GM12878 (cell line): ENCODE results near the gene MSL3. TPM values are rescaled to one million over a fixed set of nuclear protein-coding genes. Genes with fewer than 3 reads are reported as not detected.

Experiments used
- BACH1 ChIP-seq: fragments of 450-650 bp; IDR thresholded peaks from 2 replicates; pipeline ENCODE4 v1.6.1; 2017; ENCODE audit warnings: mild to moderate bottlenecking, borderline replicate concordance
- BMI1 ChIP-seq: fragments of 450-650 bp; IDR thresholded peaks from 2 replicates; pipeline ENCODE4 v1.6.1; 2016; ENCODE audit warnings: mild to moderate bottlenecking, moderate library complexity, borderline replicate concordance
- CBX5 ChIP-seq: sonication (generic); IDR thresholded peaks from 2 replicates; pipeline ENCODE4 v1.6.1; 2016; ENCODE audit warnings: low read depth, moderate library complexity, mild to moderate bottlenecking, inconsistent platforms
- CREB1 ChIP-seq: IDR thresholded peaks from 2 replicates; pipeline ENCODE4 v1.6.1; 2012; ENCODE audit warnings: low read depth, mild to moderate bottlenecking, inconsistent platforms
- EP300 ChIP-seq, 2 experiments: fragments of 150-350 bp in 1 of 2; IDR thresholded peaks; 2 replicates each; pipeline ENCODE4 v1.6.1; 2011 to 2012; ENCODE audit warnings: low read depth in 2 of 2, low read length in 2 of 2, borderline replicate concordance in 1 of 2, improper control_type of control experiment in 1 of 2, inconsistent platforms in 1 of 2; ENCODE audit not compliant: control insufficient read depth in 1 of 2
- IRF4 ChIP-seq: IDR thresholded peaks from 2 replicates; pipeline ENCODE4 v1.6.1; 2011; ENCODE audit warnings: low read depth, low read length
- MEF2B ChIP-seq: fragments of 450-650 bp; IDR thresholded peaks from 2 replicates; pipeline ENCODE4 v1.6.1; 2018; ENCODE audit warnings: mild to moderate bottlenecking, moderate library complexity; ENCODE audit not compliant: partially characterized antibody, poor library complexity, severe bottlenecking
- NBN ChIP-seq: fragments of 450-650 bp; IDR thresholded peaks from 2 replicates; pipeline ENCODE4 v1.6.1; 2016
- NFIC ChIP-seq: IDR thresholded peaks from 2 replicates; pipeline ENCODE4 v1.6.1; 2012; ENCODE audit warnings: low read depth, mild to moderate bottlenecking, inconsistent platforms, low read length, moderate library complexity
- NR2C2 ChIP-seq: IDR thresholded peaks from 2 replicates; pipeline ENCODE4 v1.6.1; 2011; ENCODE audit warnings: borderline replicate concordance, low read depth; ENCODE audit not compliant: control insufficient read depth, insufficient read length
- PAX5 ChIP-seq: IDR thresholded peaks from 2 replicates; pipeline ENCODE4 v1.6.1; 2011; ENCODE audit warnings: low read depth, low read length, borderline replicate concordance
- STAT1 ChIP-seq: fragments of 450-650 bp; conservative IDR thresholded peaks from 2 replicates; pipeline ENCODE4 v1.6.1; 2014; ENCODE audit warnings: antibody characterized with exemption, mild to moderate bottlenecking
- YY1 ChIP-seq: IDR thresholded peaks from 2 replicates; pipeline ENCODE4 v1.6.1; 2011; ENCODE audit warnings: low read depth, mild to moderate bottlenecking, low read length
- polyA plus RNA-seq, 11 experiments: library from polyadenylated mRNA; depleted of rRNA in 4 of 11; unstranded in 6 of 11; stranded (reverse) in 5 of 11; fragments of >200 nt; fragmentation: Nextera tagmentation in 4 of 11; fragmentation: Illumina TruSeq in 1 of 11; extraction: Ambion mirVana in 4 of 11; extraction: Trizol in 1 of 11; gene quantifications; 1 replicate in 1 of 11; 2 replicates in 10 of 11; pipeline versions ENCODE4 v1.2.1 to v1.2.3, GENCODE V29; 2011 to 2016; ENCODE audit warnings: inconsistent platforms in 2 of 11, missing spikeins in 2 of 11, low read depth in 1 of 11
- total RNA-seq, 4 experiments: library from RNA; depleted of rRNA in 3 of 4; stranded (reverse); fragments of >200 nt in 3 of 4; fragmentation: Illumina TruSeq in 1 of 4; extraction: Trizol in 1 of 4; gene quantifications; 2 replicates each; pipeline versions ENCODE4 v1.2.1 to v1.2.3, GENCODE V29; 2013 to 2021
- TF ChIP-seq, protein P1 (sequence below): fragments of 450-650 bp; IDR thresholded peaks from 2 replicates; pipeline ENCODE4 v1.6.1; 2017; ENCODE audit warnings: mild to moderate bottlenecking, low read depth, inconsistent platforms; ENCODE audit not compliant: poor library complexity, severe bottlenecking
- TF ChIP-seq, protein P2 (sequence below): IDR thresholded peaks from 2 replicates; pipeline ENCODE4 v1.6.1; 2011; ENCODE audit warnings: low read depth, mild to moderate bottlenecking, low read length, moderate library complexity, borderline replicate concordance; ENCODE audit errors: extremely low read depth
- TF ChIP-seq, protein P3 (sequence below): fragments of 450-650 bp; IDR thresholded peaks from 2 replicates; pipeline ENCODE4 v1.6.1; 2018; ENCODE audit warnings: borderline replicate concordance, mild to moderate bottlenecking; ENCODE audit not compliant: partially characterized antibody
- TF ChIP-seq, protein P4 (sequence below): IDR thresholded peaks from 2 replicates; pipeline ENCODE4 v1.6.1; 2011; ENCODE audit warnings: borderline replicate concordance, low read depth, mild to moderate bottlenecking, moderate library complexity, mixed read lengths, low read length; ENCODE audit not compliant: insufficient read depth; ENCODE audit errors: extremely low read length
- TF ChIP-seq, protein P5 (sequence below): IDR thresholded peaks from 2 replicates; pipeline ENCODE4 v1.6.1; 2011; ENCODE audit warnings: low read depth, low read length, improper control_type of control experiment, borderline replicate concordance
- TF ChIP-seq, protein P6 (sequence below): fragments of 450-650 bp; IDR thresholded peaks from 2 replicates; pipeline ENCODE4 v1.6.1; 2018; ENCODE audit warnings: mild to moderate bottlenecking, low read depth, moderate library complexity; ENCODE audit not compliant: partially characterized antibody

The MSL3 gene
- total and polyA plus RNA-seq, 10 of the 15 experiments (the other 5 are each of a cell fraction or from before 2014, with no cell fraction given), result 28.4 to 438 (median 40.7) TPM

DNA sequence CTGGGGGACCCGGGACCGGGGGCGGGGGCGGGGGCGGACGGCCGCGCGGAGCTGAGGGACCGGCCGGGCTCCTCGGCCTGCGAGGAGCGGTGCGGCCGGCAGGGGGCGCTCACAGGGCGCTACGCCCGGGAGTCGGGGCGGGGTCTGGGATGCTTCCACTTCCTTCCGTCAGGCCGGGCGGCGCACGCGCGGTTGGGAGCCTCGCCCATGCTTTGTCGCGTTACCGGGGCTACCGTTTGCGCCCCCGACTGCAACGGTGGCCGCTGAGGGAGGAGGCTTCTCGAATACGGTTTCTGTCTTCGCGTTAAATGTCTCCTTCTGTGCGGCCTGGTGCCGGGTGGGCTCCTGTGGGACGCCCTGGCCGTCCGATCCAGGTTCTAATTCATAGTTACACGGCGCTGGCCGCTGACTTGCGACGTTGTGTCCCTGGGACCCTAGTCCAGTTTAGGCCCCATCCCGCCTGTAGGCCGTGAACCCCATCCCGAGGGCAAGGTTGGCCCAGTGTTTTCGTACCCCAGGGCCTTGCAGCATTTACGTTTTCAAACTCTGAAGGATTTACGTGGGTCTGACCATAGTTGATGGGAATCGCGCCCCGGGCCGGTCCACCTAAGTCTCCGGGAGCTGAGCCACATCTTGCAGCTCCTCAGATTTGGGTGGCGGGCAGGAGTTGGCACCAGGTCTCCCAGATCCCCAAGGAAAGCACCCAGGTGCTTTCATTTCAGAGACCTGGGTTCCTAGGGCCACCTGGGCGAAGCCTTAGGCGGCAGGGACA lies 549 bp downstream of the MSL3 start (continued):
- TF ChIP-seq, protein P1, sequence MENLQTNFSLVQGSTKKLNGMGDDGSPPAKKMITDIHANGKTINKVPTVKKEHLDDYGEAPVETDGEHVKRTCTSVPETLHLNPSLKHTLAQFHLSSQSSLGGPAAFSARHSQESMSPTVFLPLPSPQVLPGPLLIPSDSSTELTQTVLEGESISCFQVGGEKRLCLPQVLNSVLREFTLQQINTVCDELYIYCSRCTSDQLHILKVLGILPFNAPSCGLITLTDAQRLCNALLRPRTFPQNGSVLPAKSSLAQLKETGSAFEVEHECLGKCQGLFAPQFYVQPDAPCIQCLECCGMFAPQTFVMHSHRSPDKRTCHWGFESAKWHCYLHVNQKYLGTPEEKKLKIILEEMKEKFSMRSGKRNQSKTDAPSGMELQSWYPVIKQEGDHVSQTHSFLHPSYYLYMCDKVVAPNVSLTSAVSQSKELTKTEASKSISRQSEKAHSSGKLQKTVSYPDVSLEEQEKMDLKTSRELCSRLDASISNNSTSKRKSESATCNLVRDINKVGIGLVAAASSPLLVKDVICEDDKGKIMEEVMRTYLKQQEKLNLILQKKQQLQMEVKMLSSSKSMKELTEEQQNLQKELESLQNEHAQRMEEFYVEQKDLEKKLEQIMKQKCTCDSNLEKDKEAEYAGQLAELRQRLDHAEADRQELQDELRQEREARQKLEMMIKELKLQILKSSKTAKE, result no peak
- TF ChIP-seq, protein P2, sequence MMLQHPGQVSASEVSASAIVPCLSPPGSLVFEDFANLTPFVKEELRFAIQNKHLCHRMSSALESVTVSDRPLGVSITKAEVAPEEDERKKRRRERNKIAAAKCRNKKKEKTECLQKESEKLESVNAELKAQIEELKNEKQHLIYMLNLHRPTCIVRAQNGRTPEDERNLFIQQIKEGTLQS, result no peak
- TF ChIP-seq PAX5, result no peak
- TF ChIP-seq, protein P3, sequence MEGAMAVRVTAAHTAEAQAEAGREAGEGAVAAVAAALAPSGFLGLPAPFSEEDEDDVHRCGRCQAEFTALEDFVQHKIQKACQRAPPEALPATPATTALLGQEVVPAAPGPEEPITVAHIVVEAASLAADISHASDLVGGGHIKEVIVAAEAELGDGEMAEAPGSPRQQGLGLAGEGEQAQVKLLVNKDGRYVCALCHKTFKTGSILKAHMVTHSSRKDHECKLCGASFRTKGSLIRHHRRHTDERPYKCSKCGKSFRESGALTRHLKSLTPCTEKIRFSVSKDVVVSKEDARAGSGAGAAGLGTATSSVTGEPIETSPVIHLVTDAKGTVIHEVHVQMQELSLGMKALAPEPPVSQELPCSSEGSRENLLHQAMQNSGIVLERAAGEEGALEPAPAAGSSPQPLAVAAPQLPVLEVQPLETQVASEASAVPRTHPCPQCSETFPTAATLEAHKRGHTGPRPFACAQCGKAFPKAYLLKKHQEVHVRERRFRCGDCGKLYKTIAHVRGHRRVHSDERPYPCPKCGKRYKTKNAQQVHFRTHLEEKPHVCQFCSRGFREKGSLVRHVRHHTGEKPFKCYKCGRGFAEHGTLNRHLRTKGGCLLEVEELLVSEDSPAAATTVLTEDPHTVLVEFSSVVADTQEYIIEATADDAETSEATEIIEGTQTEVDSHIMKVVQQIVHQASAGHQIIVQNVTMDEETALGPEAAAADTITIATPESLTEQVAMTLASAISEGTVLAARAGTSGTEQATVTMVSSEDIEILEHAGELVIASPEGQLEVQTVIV, result no peak
- no peak for TF ChIP-seq CREB1
- no peak for TF ChIP-seq MEF2B
- TF ChIP-seq STAT1, result no peak
- no peak for TF ChIP-seq NFIC
- no peak for TF ChIP-seq BACH1
- TF ChIP-seq IRF4, result no peak
- no peak for TF ChIP-seq YY1
- TF ChIP-seq NBN, result no peak
- no peak for TF ChIP-seq NR2C2
- TF ChIP-seq, protein P4, sequence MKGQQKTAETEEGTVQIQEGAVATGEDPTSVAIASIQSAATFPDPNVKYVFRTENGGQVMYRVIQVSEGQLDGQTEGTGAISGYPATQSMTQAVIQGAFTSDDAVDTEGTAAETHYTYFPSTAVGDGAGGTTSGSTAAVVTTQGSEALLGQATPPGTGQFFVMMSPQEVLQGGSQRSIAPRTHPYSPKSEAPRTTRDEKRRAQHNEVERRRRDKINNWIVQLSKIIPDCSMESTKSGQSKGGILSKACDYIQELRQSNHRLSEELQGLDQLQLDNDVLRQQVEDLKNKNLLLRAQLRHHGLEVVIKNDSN, result no peak
- TF ChIP-seq EP300 (IDR thresholded peaks at IDR 0.05; ENCODE audit: borderline replicate concordance in 1 of 2, control insufficient read depth in 1 of 2, low read depth in 2 of 2, low read length in 2 of 2), result peak in 1 of 2 experiments; percentile 10; a peak in 1 of 4 replicates
- peak; percentile 58; the same call in 1 of the 2 replicates for TF ChIP-seq BMI1
- TF ChIP-seq, protein P5, sequence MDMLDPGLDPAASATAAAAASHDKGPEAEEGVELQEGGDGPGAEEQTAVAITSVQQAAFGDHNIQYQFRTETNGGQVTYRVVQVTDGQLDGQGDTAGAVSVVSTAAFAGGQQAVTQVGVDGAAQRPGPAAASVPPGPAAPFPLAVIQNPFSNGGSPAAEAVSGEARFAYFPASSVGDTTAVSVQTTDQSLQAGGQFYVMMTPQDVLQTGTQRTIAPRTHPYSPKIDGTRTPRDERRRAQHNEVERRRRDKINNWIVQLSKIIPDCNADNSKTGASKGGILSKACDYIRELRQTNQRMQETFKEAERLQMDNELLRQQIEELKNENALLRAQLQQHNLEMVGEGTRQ, result no peak
- no peak for TF ChIP-seq CBX5
- TF ChIP-seq, protein P6, sequence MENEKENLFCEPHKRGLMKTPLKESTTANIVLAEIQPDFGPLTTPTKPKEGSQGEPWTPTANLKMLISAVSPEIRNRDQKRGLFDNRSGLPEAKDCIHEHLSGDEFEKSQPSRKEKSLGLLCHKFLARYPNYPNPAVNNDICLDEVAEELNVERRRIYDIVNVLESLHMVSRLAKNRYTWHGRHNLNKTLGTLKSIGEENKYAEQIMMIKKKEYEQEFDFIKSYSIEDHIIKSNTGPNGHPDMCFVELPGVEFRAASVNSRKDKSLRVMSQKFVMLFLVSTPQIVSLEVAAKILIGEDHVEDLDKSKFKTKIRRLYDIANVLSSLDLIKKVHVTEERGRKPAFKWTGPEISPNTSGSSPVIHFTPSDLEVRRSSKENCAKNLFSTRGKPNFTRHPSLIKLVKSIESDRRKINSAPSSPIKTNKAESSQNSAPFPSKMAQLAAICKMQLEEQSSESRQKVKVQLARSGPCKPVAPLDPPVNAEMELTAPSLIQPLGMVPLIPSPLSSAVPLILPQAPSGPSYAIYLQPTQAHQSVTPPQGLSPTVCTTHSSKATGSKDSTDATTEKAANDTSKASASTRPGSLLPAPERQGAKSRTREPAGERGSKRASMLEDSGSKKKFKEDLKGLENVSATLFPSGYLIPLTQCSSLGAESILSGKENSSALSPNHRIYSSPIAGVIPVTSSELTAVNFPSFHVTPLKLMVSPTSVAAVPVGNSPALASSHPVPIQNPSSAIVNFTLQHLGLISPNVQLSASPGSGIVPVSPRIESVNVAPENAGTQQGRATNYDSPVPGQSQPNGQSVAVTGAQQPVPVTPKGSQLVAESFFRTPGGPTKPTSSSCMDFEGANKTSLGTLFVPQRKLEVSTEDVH, result no peak
